WTC11 (cell line): Measurements from ENCODE around the gene DCHS2. TPM values are rescaled to one million over a fixed set of nuclear protein-coding genes. Genes with fewer than 3 reads are reported as not detected.
A peak's percentile ranks its signal among the peaks of the same experiment; 100 is the strongest.

ENCODE experiments used
- ATAC-seq: fragments of 200-7000 bp; cut with Tn5 transposase; 2 replicates; pipeline ENCODE4 v1.10.0; 2021; ENCODE audit warnings: mild to moderate bottlenecking, moderate library complexity
- CTCF ChIA-PET: fragments of 300-600 bp; sonication (Branson Sonifier 250); formaldehyde crosslinking; loops from one replicate; lab custom pipeline; 2021; ENCODE audit warnings: antibody characterized with exemption; lab: Charles Lee
- POLR2A ChIA-PET: fragments of 350-600 bp; sonication (Branson Sonifier 250); formaldehyde crosslinking; loops from one replicate; lab custom pipeline; 2021; ENCODE audit warnings: antibody characterized with exemption; lab: Charles Lee
- DNase-seq: peaks from one replicate; pipeline ENCODE4 v3.0.0; 2021; ENCODE audit warnings: low spot score
- H3K27ac Mint-ChIP-seq: 2 replicates; pipeline ENCODE4 v1.8.0; 2021; ENCODE audit warnings: mixed read lengths
- H3K27me3 Mint-ChIP-seq: 2 replicates; pipeline ENCODE4 v1.8.0; 2021; ENCODE audit warnings: low read depth, mild to moderate bottlenecking, moderate library complexity, mixed read lengths
- H3K36me3 Mint-ChIP-seq: 2 replicates; pipeline ENCODE4 v1.8.0; 2021; ENCODE audit warnings: mixed read lengths
- H3K4me1 Mint-ChIP-seq: 2 replicates; pipeline ENCODE4 v1.8.0; 2022; ENCODE audit warnings: mixed read lengths
- H3K4me3 Mint-ChIP-seq: 2 replicates; pipeline ENCODE4 v1.8.0; 2021; ENCODE audit warnings: mild to moderate bottlenecking, moderate library complexity, mixed read lengths
- H3K9me3 Mint-ChIP-seq: 2 replicates; pipeline ENCODE4 v1.8.0; 2021; ENCODE audit warnings: mixed read lengths
- CREB1 ChIP-seq: sonication (generic); formaldehyde crosslinking; IDR thresholded peaks from 2 replicates; pipeline ENCODE4 v1.8.0; 2023; ENCODE audit warnings: mild to moderate bottlenecking, missing genetic modification reagents
- EMX1 ChIP-seq: fragments of 250-450 bp; sonication (Bioruptor Pico); IDR thresholded peaks from 2 replicates; pipeline ENCODE4 v1.8.0; 2021; ENCODE audit warnings: mild to moderate bottlenecking
- FOXP1 ChIP-seq: sonication (generic); formaldehyde crosslinking; IDR thresholded peaks from 2 replicates; pipeline ENCODE4 v1.8.0; 2022; ENCODE audit warnings: missing genetic modification reagents, mild to moderate bottlenecking, moderate library complexity, borderline replicate concordance
- JAZF1 ChIP-seq: fragments of 250-450 bp; sonication (Bioruptor Pico); IDR thresholded peaks from 2 replicates; pipeline ENCODE4 v1.9.0; 2021; ENCODE audit warnings: moderate library complexity, mild to moderate bottlenecking, inconsistent platforms
- JUN ChIP-seq: sonication (generic); formaldehyde crosslinking; IDR thresholded peaks from 2 replicates; pipeline ENCODE4 v1.8.0; 2023; ENCODE audit warnings: mild to moderate bottlenecking, missing genetic modification reagents
- KAT7 ChIP-seq: sonication (generic); formaldehyde crosslinking; IDR thresholded peaks from 2 replicates; pipeline ENCODE4 v1.8.1; 2023; ENCODE audit warnings: missing genetic modification reagents, mild to moderate bottlenecking, borderline replicate concordance
- PRDM15 ChIP-seq: sonication (generic); formaldehyde crosslinking; IDR thresholded peaks from 2 replicates; pipeline ENCODE4 v1.8.0; 2022; ENCODE audit warnings: missing genetic modification reagents
- TEAD1 ChIP-seq: sonication (generic); formaldehyde crosslinking; IDR thresholded peaks from 2 replicates; pipeline ENCODE4 v1.8.0; 2022; ENCODE audit warnings: mild to moderate bottlenecking, missing genetic modification reagents
- TP53 ChIP-seq: sonication (generic); formaldehyde crosslinking; IDR thresholded peaks from 2 replicates; pipeline ENCODE4 v1.8.1; 2023; ENCODE audit warnings: mild to moderate bottlenecking, missing genetic modification reagents
- USF2 ChIP-seq: sonication (generic); formaldehyde crosslinking; IDR thresholded peaks from 2 replicates; pipeline ENCODE4 v1.8.1; 2023; ENCODE audit warnings: mild to moderate bottlenecking, missing genetic modification reagents, moderate library complexity
- ZNF138 ChIP-seq: sonication (generic); formaldehyde crosslinking; conservative IDR thresholded peaks from 2 replicates; pipeline ENCODE4 v1.8.1; 2022; ENCODE audit warnings: mild to moderate bottlenecking, moderate library complexity, missing genetic modification reagents
- ZNF281 ChIP-seq: sonication (generic); formaldehyde crosslinking; IDR thresholded peaks from 2 replicates; pipeline ENCODE4 v1.8.0; 2023; ENCODE audit warnings: mild to moderate bottlenecking, missing genetic modification reagents
- ZNF396 ChIP-seq: fragments of 250-450 bp; sonication (Bioruptor Pico); IDR thresholded peaks from 2 replicates; pipeline ENCODE4 v1.8.0; 2021; ENCODE audit warnings: mild to moderate bottlenecking, moderate library complexity, borderline replicate concordance
- total RNA-seq: library from RNA; stranded (reverse); gene quantifications from 3 replicates; pipeline ENCODE4 v1.2.3, GENCODE V29; 2021
- TF ChIP-seq, protein P1 (sequence below): fragments of 250-450 bp; sonication (Bioruptor Pico); IDR thresholded peaks from 2 replicates; pipeline ENCODE4 v1.9.0; 2021; ENCODE audit warnings: mild to moderate bottlenecking, borderline replicate concordance
- TF ChIP-seq, protein P2 (sequence below): sonication (generic); formaldehyde crosslinking; IDR thresholded peaks from 2 replicates; pipeline ENCODE4 v1.8.0; 2022; ENCODE audit warnings: mild to moderate bottlenecking, missing genetic modification reagents
- TF ChIP-seq, protein P3 (sequence below): sonication (generic); formaldehyde crosslinking; IDR thresholded peaks from 2 replicates; pipeline ENCODE4 v1.8.1; 2023; ENCODE audit warnings: mild to moderate bottlenecking, missing genetic modification reagents, borderline replicate concordance
- TF ChIP-seq, protein P4 (sequence below): sonication (generic); formaldehyde crosslinking; IDR thresholded peaks from 2 replicates; pipeline ENCODE4 v1.8.0; 2022; ENCODE audit warnings: mild to moderate bottlenecking, missing genetic modification reagents

The DCHS2 gene
- total RNA-seq, 1 experiment from 2014 or later = 1.3 TPM

DNA sequence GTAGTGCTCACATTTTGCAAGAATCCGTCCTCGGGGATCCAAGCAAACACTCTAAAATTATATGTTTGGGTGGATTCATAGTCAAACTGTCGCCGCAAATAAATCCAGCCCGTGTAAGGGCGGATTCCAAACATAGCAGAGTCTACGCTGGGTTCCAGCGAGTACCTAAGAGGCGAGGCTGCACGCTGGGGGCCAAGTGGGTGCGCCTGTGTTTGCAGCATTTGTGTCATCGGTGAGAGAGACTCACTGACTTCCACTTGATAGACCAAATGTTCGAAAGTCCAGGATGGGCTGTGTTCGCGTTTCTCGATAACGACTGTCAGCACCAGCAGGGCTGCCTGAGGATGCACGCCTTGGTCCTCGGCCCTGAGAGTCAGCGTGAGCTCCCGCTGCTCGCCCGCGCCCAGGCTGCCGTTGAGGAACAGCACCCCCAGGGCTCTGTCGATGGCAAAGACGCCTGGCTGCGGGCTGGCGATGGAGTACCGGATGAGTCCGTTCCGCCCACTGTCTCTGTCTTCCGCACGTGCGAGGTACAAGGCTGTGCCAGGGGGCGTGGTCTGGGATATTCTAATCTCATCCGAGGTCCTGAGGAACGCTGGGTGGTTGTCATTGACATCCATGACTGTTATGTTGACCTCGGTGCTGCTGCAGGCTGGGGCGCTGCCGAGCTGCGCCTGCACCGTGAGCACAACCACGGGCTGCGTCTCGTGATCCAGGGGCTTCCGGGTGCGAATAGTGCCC is 158.7 kb downstream of the DCHS2 start:
- peak; percentile 69 for DNase-seq
- peak; percentile 92 for ATAC-seq
- CTCF ChIA-PET = interaction anchor here (0.5 to 1.8 kb wide), 4 partner anchors 12 to 173 kb away, joined by 3 to 6 read pairs (median 5); no protein-coding TSS in a partner anchor
- H3K4me1 Mint-ChIP-seq = peaks cover 8% of the 10 kb centered on the region
- H3K9me3 Mint-ChIP-seq = no peaks in the 10 kb centered on the region
- POLR2A ChIA-PET = no interaction called here
- H3K36me3 Mint-ChIP-seq = no peaks in the 10 kb centered on the region
- H3K27me3 Mint-ChIP-seq = peaks cover 28% of the 10 kb centered on the region
- peak overlapping the region; percentile 76 for H3K4me3 Mint-ChIP-seq
- H3K27ac Mint-ChIP-seq = no peak overlapping the region
- TF ChIP-seq, protein P1, sequence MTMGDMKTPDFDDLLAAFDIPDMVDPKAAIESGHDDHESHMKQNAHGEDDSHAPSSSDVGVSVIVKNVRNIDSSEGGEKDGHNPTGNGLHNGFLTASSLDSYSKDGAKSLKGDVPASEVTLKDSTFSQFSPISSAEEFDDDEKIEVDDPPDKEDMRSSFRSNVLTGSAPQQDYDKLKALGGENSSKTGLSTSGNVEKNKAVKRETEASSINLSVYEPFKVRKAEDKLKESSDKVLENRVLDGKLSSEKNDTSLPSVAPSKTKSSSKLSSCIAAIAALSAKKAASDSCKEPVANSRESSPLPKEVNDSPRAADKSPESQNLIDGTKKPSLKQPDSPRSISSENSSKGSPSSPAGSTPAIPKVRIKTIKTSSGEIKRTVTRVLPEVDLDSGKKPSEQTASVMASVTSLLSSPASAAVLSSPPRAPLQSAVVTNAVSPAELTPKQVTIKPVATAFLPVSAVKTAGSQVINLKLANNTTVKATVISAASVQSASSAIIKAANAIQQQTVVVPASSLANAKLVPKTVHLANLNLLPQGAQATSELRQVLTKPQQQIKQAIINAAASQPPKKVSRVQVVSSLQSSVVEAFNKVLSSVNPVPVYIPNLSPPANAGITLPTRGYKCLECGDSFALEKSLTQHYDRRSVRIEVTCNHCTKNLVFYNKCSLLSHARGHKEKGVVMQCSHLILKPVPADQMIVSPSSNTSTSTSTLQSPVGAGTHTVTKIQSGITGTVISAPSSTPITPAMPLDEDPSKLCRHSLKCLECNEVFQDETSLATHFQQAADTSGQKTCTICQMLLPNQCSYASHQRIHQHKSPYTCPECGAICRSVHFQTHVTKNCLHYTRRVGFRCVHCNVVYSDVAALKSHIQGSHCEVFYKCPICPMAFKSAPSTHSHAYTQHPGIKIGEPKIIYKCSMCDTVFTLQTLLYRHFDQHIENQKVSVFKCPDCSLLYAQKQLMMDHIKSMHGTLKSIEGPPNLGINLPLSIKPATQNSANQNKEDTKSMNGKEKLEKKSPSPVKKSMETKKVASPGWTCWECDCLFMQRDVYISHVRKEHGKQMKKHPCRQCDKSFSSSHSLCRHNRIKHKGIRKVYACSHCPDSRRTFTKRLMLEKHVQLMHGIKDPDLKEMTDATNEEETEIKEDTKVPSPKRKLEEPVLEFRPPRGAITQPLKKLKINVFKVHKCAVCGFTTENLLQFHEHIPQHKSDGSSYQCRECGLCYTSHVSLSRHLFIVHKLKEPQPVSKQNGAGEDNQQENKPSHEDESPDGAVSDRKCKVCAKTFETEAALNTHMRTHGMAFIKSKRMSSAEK (CRISPR knock-in tag) = no peak
- TF ChIP-seq ZNF138 (CRISPR knock-in tag) (peak; percentile 79), KAT7 (CRISPR knock-in tag) (no peak), USF2 (peak; percentile 65), ZNF281 (CRISPR knock-in tag) (peak; percentile 47; the same call in 1 of the 2 replicates), CREB1 (CRISPR knock-in tag) (no peak), JAZF1 (no peak), TEAD1 (CRISPR knock-in tag) (no peak), PRDM15 (CRISPR knock-in tag) (0 out of 2 replicates have a peak, but pooled peaks have one; percentile 43), TP53 (CRISPR knock-in tag) (peak; percentile 79), EMX1 (no peak), JUN (CRISPR knock-in tag) (no peak), FOXP1 (CRISPR knock-in tag) (no peak), ZNF396 (CRISPR knock-in tag) (no peak)
- TF ChIP-seq, protein P2, sequence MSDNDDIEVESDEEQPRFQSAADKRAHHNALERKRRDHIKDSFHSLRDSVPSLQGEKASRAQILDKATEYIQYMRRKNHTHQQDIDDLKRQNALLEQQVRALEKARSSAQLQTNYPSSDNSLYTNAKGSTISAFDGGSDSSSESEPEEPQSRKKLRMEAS (CRISPR knock-in tag) = peak; percentile 88
- TF ChIP-seq, protein P3, sequence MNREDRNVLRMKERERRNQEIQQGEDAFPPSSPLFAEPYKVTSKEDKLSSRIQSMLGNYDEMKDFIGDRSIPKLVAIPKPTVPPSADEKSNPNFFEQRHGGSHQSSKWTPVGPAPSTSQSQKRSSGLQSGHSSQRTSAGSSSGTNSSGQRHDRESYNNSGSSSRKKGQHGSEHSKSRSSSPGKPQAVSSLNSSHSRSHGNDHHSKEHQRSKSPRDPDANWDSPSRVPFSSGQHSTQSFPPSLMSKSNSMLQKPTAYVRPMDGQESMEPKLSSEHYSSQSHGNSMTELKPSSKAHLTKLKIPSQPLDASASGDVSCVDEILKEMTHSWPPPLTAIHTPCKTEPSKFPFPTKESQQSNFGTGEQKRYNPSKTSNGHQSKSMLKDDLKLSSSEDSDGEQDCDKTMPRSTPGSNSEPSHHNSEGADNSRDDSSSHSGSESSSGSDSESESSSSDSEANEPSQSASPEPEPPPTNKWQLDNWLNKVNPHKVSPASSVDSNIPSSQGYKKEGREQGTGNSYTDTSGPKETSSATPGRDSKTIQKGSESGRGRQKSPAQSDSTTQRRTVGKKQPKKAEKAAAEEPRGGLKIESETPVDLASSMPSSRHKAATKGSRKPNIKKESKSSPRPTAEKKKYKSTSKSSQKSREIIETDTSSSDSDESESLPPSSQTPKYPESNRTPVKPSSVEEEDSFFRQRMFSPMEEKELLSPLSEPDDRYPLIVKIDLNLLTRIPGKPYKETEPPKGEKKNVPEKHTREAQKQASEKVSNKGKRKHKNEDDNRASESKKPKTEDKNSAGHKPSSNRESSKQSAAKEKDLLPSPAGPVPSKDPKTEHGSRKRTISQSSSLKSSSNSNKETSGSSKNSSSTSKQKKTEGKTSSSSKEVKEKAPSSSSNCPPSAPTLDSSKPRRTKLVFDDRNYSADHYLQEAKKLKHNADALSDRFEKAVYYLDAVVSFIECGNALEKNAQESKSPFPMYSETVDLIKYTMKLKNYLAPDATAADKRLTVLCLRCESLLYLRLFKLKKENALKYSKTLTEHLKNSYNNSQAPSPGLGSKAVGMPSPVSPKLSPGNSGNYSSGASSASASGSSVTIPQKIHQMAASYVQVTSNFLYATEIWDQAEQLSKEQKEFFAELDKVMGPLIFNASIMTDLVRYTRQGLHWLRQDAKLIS (CRISPR knock-in tag) = no peak
- TF ChIP-seq, protein P4, sequence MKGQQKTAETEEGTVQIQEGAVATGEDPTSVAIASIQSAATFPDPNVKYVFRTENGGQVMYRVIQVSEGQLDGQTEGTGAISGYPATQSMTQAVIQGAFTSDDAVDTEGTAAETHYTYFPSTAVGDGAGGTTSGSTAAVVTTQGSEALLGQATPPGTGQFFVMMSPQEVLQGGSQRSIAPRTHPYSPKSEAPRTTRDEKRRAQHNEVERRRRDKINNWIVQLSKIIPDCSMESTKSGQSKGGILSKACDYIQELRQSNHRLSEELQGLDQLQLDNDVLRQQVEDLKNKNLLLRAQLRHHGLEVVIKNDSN (CRISPR knock-in tag) = peak; percentile 44; the same call in 1 of the 2 replicates
